AG09309 (cell line): ENCODE results near the gene ATP1B2.

Experiments used
- DNase-seq: peaks from one replicate; pipeline ENCODE4 v3.0.0-alpha.2; 2010; ENCODE audit warnings: low read depth
- H3K4me3 ChIP-seq: 2 replicates; pipeline ENCODE4 v1.5.1; 2011; ENCODE audit warnings: mild to moderate bottlenecking, low read depth, low read length, moderate library complexity; ENCODE audit not compliant: control insufficient read depth
- TF ChIP-seq, protein P1 (sequence below): IDR thresholded peaks from 2 replicates; pipeline ENCODE4 v1.5.1; 2011; ENCODE audit warnings: mild to moderate bottlenecking, low read depth, low read length, inconsistent platforms; ENCODE audit not compliant: insufficient read depth, control insufficient read depth; ENCODE audit errors: missing control alignments

ATP1B2 gene

DNA sequence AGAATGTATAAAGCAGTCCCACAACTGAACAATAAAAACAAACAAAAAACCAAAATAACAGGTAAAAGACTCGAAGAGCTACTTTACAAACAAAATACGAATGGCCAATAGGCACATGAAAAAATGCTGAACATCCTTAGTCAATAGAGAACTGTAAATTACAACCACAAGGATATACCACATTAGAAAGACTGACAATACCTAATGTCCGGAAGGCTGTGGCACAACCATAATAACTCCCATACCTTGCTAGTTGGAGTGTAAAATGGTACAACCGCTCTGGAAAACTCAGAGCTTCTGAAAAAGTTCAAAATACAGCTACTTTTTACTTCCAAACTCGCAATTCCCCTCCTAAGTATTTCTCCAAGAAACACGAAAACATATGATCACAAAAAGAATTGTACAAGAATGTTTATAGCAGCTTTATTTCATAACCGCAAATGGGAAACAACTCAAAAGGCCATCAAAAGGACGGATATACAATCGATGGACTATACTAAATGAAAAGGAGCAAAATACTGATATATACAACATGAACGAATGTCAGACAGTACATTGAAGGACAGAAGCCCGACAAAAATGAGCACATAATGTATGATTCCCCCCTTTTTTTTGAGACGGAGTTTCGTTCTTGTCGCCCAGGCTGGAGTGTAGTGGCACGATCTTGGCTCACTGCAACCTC lies 34.3 kb downstream of the ATP1B2 start:
- no peak for DNase-seq
- TF ChIP-seq, protein P1, sequence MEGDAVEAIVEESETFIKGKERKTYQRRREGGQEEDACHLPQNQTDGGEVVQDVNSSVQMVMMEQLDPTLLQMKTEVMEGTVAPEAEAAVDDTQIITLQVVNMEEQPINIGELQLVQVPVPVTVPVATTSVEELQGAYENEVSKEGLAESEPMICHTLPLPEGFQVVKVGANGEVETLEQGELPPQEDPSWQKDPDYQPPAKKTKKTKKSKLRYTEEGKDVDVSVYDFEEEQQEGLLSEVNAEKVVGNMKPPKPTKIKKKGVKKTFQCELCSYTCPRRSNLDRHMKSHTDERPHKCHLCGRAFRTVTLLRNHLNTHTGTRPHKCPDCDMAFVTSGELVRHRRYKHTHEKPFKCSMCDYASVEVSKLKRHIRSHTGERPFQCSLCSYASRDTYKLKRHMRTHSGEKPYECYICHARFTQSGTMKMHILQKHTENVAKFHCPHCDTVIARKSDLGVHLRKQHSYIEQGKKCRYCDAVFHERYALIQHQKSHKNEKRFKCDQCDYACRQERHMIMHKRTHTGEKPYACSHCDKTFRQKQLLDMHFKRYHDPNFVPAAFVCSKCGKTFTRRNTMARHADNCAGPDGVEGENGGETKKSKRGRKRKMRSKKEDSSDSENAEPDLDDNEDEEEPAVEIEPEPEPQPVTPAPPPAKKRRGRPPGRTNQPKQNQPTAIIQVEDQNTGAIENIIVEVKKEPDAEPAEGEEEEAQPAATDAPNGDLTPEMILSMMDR, result no peak
- H3K4me3 ChIP-seq, result peak overlapping the region; percentile 79

DNA sequence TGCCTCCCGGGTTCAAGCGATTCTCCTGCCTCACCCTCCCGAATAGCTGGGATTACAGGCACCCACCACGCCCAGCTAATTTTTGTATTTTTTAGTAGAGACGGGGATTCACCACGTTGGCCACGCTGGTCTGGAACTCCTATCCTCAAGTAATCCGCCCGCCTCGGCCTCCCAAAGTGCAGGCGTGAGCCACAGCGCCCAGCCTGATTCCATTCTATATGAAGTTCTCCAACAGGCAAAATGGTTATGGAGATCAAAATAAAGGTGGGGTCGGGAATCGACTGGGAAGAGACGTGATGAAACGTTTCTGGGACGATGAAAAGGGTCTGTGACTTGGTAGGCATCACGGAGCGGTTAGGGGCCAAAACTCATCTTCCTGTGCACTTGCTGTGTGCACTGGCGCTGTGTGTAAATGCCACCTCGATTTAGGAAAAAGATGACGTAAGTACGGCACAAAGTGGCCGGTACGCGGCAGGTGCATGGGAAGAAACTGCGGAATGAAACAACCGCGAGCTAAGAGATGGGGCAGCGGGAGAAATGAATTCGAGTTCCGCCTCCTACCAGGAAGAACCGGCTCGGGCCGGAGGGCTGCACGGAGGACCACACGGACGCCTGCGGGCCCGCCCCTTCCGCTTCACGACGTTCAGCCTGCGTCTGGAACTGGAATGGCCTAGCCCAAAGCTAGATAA lies 35.0 kb downstream of the ATP1B2 start:
- peak; percentile 84 for DNase-seq
- H3K4me3 ChIP-seq, result peak overlapping the region; percentile 79
- TF ChIP-seq, protein P1, result no peak

DNA sequence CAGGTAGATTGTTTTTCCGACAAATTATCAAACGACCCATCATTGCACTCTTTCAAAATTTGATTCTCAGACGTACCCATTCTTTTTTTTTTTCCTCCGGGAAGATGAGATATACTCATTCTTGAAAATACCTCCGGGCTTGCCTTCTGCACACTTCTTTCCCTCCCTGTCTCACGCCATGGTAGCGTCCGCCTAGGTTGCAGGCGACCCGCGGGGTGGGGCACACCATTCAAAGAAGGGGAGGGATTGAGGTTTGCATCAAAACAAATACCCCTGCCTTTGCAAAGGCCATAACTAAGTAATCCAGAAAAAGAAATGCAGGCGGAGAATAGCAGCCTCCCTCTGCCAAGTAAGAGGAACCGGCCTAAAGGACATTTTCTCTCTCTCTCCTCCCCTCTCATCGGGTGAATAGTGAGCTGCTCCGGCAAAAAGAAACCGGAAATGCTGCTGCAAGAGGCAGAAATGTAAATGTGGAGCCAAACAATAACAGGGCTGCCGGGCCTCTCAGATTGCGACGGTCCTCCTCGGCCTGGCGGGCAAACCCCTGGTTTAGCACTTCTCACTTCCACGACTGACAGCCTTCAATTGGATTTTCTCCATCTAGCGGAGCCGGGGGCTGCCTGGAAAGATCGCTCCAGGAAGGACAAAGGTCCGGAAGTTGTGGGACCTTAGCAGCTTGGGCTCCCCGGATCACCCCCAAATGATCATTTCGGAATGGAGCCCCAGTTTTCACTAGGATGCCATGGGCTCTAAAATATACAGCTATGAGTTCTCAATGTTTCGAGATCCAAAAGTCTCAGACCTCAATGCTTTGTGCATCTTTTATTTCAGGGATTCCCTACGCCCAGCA lies 35.7 kb downstream of the ATP1B2 start:
- H3K4me3 ChIP-seq, result peak overlapping the region; percentile 79
- DNase-seq, result peak; percentile 39
- TF ChIP-seq, protein P1, result no peak

DNA sequence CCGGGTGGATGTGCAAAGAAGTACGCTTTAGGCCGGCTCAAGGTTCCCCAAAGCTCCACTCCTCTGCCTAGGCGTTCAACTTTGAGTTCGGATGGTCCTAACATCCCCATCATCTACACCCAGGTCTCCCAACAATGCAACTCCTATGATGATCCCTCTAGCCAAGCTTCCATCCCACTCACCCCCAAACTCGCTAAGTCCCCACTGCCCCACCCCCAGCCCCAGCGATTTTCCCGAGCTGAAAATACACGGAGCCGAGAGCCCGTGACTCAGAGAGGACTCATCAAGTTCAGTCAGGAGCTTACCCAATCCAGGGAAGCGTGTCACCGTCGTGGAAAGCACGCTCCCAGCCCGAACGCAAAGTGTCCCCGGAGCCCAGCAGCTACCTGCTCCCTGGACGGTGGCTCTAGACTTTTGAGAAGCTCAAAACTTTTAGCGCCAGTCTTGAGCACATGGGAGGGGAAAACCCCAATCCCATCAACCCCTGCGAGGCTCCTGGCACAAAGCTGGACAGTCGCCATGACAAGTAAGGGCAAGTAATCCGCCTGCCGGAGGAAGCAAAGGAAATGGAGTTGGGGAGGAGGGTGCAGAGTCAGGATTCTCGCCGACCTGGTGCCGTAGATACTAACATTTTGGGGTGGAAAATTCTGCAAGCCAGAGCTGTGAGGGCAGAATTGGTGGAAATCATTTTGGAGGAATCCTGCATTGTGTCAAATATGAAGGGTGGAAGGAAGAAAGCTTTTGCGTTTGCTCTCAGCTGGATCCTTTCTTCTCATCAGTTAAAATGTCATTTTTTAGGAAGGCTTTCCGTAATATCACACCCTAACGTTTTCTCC lies 36.6 kb downstream of the ATP1B2 start, which contains the start of gene TP53:
TP53 (minus strand) TSS at position 419 of the 836 bp plus-strand sequence. CDS start 10,896 bp downstream, outside the sequence.
- TF ChIP-seq, protein P1, result no peak
- DNase-seq, result peak; percentile 67
- peak within 1 kb of the TSS; percentile 86 for H3K4me3 ChIP-seq

DNA sequence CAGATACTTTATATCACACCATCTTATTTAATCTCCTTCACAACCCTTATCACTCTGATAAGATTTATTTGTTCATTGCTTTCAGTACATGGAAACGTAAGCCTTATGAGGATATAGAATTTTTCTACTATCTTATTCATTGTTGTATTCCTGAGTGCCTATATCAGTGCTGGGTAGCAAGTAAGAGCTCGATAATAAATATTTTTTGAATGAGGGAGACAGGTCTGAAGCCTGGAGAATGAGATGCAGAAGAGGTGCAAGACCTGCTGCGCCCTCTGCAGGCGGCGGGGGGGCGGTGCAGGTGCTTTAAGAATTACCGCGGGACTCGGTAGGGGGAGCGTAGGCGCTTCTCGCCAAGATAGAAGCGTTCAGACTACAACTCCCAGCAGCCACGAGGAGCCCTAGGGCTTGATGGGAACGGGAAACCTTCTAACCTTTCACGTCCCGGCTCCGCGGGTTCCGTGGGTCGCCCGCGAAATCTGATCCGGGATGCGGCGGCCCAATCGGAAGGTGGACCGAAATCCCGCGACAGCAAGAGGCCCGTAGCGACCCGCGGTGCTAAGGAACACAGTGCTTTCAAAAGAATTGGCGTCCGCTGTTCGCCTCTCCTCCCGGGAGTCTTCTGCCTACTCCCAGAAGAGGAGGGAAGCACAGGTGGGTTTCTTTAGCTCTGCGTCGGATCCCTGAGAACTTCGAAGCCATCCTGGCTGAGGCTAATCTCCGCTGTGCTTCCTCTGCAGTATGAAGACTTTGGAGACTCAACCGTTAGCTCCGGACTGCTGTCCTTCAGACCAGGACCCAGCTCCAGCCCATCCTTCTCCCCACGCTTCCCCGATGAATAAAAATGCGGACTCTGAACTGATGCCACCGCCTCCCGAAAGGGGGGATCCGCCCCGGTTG lies 37.4 kb downstream of the ATP1B2 start, which contains the start of gene WRAP53:
WRAP53 (plus strand) TSS at position 570 of the 900 bp plus-strand sequence; CDS start at position 742, 172 bp downstream.
- TF ChIP-seq, protein P1, result peak; percentile 97
- peak; percentile 97 for DNase-seq
- H3K4me3 ChIP-seq, result peak within 1 kb of the TSS; percentile 86
